Peyer's patch (tissue), 4 donors: ENCODE data around the gene ANGPTL4.

ENCODE experiments used
- POLR2A ChIP-seq, 2 donors: fragments of 450-650 bp; IDR thresholded peaks; one replicate each; pipeline ENCODE4 v1.5.1; 2017; ENCODE audit warnings: antibody characterized with exemption in 2 of 2, mild to moderate bottlenecking in 2 of 2, moderate library complexity in 2 of 2
- TF ChIP-seq, protein P1 (sequence below), 6 experiments: fragments of 450-650 bp in 4 of 6; fragments of 200-600 bp in 2 of 6; sonication (generic) in 1 of 6; IDR thresholded peaks; one replicate each; pipeline ENCODE4 v1.5.1; 2017 to 2019; ENCODE audit warnings: antibody characterized with exemption in 6 of 6, mild to moderate bottlenecking in 3 of 6, moderate library complexity in 1 of 6

DNA sequence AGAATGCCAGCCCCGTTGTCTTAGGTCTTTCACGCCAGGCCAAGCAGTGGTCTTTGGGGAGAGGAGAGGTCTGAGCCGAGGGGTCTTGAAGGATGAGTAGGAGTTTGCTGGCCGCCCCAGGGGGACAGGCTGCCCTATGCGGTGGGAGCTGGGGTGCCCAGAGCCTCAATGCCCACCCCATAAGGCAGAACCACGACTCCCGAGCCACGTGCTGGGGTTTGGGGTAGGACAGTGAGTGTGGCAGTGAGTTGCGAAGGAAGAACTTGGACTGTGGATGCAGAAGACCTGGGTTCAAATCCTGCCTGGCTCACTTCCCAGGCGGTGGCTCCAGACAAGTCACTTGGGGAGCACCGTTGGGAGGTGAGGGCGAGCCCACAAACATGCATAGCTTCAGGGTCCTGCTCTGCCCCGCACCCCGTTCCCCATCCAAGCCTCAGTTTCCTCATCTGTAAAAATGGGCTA lies 31.7 kb downstream of the ANGPTL4 start:
- no peak for TF ChIP-seq POLR2A (IDR thresholded peaks at IDR 0.05)
- TF ChIP-seq, protein P1, sequence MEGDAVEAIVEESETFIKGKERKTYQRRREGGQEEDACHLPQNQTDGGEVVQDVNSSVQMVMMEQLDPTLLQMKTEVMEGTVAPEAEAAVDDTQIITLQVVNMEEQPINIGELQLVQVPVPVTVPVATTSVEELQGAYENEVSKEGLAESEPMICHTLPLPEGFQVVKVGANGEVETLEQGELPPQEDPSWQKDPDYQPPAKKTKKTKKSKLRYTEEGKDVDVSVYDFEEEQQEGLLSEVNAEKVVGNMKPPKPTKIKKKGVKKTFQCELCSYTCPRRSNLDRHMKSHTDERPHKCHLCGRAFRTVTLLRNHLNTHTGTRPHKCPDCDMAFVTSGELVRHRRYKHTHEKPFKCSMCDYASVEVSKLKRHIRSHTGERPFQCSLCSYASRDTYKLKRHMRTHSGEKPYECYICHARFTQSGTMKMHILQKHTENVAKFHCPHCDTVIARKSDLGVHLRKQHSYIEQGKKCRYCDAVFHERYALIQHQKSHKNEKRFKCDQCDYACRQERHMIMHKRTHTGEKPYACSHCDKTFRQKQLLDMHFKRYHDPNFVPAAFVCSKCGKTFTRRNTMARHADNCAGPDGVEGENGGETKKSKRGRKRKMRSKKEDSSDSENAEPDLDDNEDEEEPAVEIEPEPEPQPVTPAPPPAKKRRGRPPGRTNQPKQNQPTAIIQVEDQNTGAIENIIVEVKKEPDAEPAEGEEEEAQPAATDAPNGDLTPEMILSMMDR (IDR thresholded peaks at IDR 0.05), result no peak
